GM18867 (cell line): ENCODE data around the gene MS4A5.

Source experiments
- ATAC-seq: cut with Tn5 transposase; IDR thresholded peaks from one replicate; pipeline ENCODE4 v1.9.1; 2021; ENCODE audit warnings: mild to moderate bottlenecking, moderate library complexity; ENCODE audit not compliant: unreplicated experiment

Gene MS4A5

DNA sequence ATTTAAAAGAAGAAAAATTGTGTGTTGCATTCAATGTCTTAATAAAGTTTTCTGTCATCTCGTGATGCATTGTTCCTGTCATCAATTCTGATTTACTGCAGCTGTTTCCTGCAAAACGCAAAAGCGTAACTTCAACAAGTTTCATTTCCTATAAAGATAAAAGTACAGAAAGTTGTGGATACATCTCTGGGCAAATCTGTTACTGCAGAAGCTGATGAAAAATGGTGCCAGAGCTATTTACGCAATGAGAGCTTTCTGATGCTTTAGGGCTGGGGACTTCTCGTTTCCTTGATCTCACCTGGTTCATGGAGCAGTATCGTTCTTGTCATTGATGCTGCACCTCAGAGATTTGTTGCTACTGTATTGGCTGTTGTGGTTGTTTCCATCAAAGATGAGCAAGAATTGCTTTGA lies 47.7 kb downstream of the MS4A5 start:
- no peak for ATAC-seq

DNA sequence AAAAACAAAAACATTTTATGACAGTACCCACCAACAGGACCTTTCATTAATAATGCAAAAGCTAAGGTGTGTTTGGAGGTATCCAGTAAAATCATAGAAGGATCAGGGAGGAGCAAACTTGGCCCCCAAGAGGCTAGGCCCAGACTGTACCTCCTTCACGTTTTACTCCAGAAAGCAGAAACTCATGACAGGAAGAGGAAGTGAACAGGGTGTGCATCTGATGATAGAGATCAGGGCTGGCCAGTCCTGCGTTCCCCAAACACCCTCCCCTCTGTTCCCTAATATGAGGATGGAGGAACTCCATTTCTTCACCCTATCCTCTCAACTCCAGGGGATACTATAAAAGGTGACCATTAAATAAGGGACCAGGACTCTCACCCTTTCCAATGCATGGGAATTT lies 53.0 kb downstream of the MS4A5 start:
- peak; percentile 51 for ATAC-seq

DNA sequence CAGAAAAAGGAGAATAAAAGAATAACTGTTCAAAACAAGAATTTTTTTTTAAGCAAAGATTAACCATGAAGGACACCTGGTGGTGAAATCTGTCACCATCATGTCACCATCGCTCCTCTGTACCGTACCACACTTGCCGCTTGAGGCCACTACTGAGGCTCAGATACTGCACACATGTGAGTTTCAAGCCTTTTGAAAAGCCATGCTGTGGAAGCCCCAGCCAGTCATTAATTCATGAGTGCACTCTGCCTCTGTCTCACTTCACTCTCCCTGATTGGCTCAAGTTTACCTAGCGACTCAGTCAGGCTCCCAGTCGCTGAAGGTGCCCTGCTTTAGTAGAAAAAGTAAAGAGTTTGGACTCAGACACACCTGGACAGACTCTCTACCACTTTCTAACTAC lies 56.6 kb downstream of the MS4A5 start:
- ATAC-seq, result peak; percentile 98

DNA sequence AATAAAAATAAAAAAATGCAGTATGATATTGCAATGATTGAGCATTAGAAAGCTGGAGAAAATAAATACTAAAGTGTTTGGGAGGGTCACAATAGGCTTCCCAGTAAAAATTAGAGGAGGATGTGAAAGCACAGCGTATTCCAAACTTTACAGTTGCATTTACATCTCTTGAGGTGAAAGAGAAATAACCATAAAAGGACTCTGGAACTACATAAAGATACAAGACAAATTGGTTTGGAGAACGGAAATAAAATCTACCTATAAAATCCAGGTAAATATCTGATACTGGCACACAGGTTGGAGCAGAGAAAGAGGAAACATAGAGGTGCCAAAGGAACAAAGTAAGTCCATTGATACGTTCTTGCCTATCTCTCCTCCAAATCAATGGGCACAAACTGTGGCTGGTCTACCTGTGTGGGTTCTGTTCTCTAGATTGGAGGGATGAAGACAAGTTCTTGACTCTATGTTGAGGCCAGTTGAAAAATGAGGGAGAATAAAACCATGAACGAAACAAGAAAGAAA lies 63.2 kb downstream of the MS4A5 start, which contains the start of gene MS4A12:
MS4A12 (plus strand) TSS at position 291 of the 522 bp plus-strand sequence. CDS start 4,541 bp downstream, outside the sequence.
- no peak for ATAC-seq

DNA sequence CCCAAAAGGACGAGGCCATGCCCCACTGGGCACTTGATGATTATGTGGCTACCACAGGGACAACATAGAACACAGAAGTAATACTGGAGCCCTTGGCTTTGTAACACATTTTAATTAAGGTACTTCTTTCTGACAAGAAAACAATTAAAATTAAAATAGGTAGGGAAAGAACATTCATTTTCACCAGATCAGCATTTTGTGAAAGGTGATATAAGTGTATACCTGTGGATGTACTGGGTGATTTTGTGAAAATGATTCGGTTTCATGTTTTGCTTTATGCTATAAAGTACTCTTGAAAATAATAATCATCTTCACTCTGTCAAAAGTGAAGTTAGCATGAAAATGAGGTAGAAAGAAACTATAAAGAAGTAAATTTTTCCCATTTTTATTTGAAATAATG lies 64.1 kb downstream of the MS4A5 start:
- no peak for ATAC-seq
